Nephron progenitor cell (in vitro differentiated cells): ENCODE measurements around the gene TRAF3IP3.

Experiments
- DNase-seq: peaks from one replicate; pipeline ENCODE4 v3.0.0; 2021
- H3K27ac Mint-ChIP-seq: 2 replicates; pipeline ENCODE4 v1.8.0; 2021; ENCODE audit warnings: mild to moderate bottlenecking, moderate library complexity, mixed read lengths
- H3K27me3 Mint-ChIP-seq: 2 replicates; pipeline ENCODE4 v1.8.0; 2021; ENCODE audit warnings: mild to moderate bottlenecking, low read depth, mixed read lengths; ENCODE audit not compliant: poor library complexity
- H3K36me3 Mint-ChIP-seq: 2 replicates; pipeline ENCODE4 v1.8.0; 2021; ENCODE audit warnings: low read depth, mixed read lengths
- H3K4me1 Mint-ChIP-seq: 2 replicates; pipeline ENCODE4 v1.8.0; 2021; ENCODE audit warnings: mixed read lengths
- H3K4me3 Mint-ChIP-seq: 2 replicates; pipeline ENCODE4 v1.8.0; 2021; ENCODE audit warnings: mild to moderate bottlenecking, moderate library complexity, mixed read lengths
- H3K9me3 Mint-ChIP-seq: 2 replicates; pipeline ENCODE4 v1.8.0; 2021; ENCODE audit warnings: mild to moderate bottlenecking, moderate library complexity, mixed read lengths
- TF ChIP-seq, protein P1 (sequence below): fragments of 200-600 bp; sonication (generic); IDR thresholded peaks from 2 replicates; pipeline ENCODE4 v1.5.0; 2021; ENCODE audit warnings: antibody characterized with exemption

The TRAF3IP3 gene

DNA sequence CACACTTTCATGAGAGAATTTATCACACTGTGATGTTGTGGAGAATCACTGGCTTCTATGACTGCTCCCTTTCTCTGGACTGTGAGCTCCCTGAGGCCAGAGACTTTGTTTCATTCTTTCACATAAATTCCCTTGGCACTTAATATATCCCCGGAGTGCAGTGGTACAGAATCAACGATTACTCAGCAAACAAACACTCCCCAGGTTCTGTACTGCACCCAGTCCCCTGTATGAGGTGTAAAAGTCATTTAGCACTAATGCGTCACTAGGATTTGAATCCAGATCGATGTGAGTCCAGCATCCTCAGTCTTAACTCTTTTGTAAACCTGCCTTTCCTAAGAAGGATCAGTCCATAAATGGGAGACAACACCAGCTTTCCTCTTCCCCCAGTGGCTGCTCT, 65.1 kb downstream of the TRAF3IP3 start:
- Mint-ChIP-seq H3K27me3 (peaks cover 36% of the 10 kb centered on the region), H3K4me3 (no peak overlapping the region)

DNA sequence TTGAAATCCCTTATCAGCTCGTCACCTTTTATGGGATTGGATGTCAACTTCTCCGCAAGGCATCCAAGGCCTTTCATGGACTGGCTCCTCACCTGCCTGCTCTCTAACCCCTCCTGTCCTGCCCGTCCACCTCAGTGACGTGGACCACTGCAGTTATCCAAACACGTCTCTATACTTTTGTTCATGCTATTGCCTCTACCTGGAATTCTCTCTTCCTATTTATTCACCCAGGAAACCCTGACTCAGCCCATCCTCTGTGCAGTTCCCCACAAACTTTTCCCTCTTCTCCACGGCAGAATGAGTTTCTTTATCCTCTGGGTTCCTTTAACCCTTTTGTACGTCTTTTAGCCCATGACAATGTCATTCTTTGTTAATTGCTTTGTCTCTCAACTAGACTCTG, 66.9 kb downstream of the TRAF3IP3 start:
- DNase-seq = no peak
- H3K27me3 Mint-ChIP-seq = peaks cover 38% of the 10 kb centered on the region
- no peak overlapping the region for H3K4me3 Mint-ChIP-seq
- TF ChIP-seq, protein P1, sequence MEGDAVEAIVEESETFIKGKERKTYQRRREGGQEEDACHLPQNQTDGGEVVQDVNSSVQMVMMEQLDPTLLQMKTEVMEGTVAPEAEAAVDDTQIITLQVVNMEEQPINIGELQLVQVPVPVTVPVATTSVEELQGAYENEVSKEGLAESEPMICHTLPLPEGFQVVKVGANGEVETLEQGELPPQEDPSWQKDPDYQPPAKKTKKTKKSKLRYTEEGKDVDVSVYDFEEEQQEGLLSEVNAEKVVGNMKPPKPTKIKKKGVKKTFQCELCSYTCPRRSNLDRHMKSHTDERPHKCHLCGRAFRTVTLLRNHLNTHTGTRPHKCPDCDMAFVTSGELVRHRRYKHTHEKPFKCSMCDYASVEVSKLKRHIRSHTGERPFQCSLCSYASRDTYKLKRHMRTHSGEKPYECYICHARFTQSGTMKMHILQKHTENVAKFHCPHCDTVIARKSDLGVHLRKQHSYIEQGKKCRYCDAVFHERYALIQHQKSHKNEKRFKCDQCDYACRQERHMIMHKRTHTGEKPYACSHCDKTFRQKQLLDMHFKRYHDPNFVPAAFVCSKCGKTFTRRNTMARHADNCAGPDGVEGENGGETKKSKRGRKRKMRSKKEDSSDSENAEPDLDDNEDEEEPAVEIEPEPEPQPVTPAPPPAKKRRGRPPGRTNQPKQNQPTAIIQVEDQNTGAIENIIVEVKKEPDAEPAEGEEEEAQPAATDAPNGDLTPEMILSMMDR = no peak
- no peak overlapping the region for H3K27ac Mint-ChIP-seq
- peaks cover 3% of the 10 kb centered on the region for H3K9me3 Mint-ChIP-seq
- peaks cover 10% of the 10 kb centered on the region for H3K4me1 Mint-ChIP-seq
- peaks cover 4% of the 10 kb centered on the region for H3K36me3 Mint-ChIP-seq

More for the DNA sequence above, 65.1 kb downstream of the TRAF3IP3 start:
- Mint-ChIP-seq H3K36me3 (no peaks in the 10 kb centered on the region), H3K4me1 (peaks cover 14% of the 10 kb centered on the region), H3K9me3 (no peaks in the 10 kb centered on the region), H3K27ac (no peak overlapping the region)
- no peak for DNase-seq
- TF ChIP-seq, protein P1 = no peak

DNA sequence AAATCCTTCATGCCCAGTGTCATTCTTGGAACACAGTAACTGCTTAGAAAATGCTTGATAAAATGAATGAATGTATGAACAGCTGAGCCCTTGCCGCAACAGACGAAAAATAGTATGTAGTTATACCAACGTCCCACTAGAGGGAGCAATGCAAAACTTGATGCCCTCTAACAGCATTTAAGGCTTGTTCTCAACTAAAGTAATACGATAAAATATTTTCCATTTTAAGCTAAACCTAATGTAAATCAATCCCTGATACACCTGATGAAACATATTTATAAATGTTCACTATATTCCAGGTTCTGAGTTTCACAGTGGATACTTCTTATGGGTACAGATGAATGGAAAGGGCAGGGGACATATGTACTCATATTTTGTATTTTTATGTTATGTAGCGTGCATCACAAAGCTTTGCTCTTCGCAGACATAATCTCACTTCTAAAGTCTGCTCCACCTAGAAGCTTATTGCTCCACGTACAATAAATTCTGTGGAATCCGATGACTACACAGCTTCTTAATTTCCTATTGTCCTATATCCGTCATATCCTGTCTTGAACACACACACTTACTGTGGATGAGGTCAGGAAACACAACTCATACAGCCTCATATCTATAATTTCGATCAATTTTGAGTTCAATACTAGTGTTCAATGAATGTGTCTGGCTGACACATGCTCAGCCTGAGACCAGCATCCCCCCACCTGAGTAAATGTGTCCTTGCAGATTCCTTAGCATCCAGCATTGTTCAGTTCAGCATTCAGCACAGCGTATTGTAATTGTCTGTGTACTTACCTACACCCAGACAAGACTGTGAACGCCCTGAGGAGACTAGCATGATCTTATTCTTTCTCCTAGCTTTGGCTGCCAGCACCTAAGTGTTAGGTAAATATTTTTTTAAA, 67.5 kb downstream of the TRAF3IP3 start:
- H3K4me3 Mint-ChIP-seq = no peak overlapping the region
- H3K27ac Mint-ChIP-seq = no peak overlapping the region
- TF ChIP-seq, protein P1 = peak; percentile 76
- H3K4me1 Mint-ChIP-seq = peaks cover 16% of the 10 kb centered on the region
- peaks cover 34% of the 10 kb centered on the region for H3K27me3 Mint-ChIP-seq
- H3K36me3 Mint-ChIP-seq = peaks cover 5% of the 10 kb centered on the region
- peaks cover 4% of the 10 kb centered on the region for H3K9me3 Mint-ChIP-seq
- DNase-seq = no peak

DNA sequence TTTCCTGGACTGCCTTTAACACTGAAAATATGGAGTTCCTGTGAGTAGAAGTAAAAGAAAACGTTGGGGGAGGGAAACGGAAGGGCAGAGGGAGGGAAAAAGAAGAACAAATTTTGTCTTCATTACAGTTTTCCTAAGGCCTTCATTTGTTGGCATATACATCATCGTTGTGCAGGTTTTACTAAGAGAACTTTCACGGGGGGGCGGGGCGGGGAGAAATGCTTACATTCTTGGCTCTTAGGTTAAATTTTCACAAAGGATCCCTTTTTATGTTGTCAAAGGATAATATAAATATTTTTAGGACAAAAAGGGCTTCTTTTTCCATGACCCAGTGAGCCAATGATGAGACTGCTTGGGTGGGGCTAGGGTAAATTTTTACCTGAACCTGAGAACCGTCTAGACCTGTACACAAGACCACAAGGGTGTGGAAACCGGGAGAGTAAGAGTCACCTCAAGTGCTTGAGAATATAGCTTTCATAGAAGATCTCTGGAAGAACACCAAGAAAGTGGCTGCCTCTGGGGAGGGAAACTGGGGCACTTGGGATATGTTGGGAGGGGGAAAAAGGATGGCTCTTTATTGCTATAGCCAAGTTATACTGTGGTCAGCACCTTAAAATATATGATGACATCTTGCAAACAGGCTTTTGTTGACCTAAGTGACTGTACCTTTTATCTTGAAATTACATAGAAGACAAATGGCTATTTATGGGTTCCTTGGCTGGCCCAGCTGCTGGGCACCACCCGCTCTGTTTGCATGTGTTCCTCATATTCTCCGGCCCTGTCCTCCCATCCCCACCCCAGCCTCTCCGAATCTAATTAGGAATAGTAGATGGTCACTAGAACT, 70.0 kb downstream of the TRAF3IP3 start:
- H3K27me3 Mint-ChIP-seq = peaks cover 28% of the 10 kb centered on the region
- TF ChIP-seq, protein P1 = no peak
- no peak overlapping the region for H3K27ac Mint-ChIP-seq
- peaks cover 31% of the 10 kb centered on the region for H3K4me1 Mint-ChIP-seq
- no peak overlapping the region for H3K4me3 Mint-ChIP-seq
- peaks cover 8% of the 10 kb centered on the region for H3K36me3 Mint-ChIP-seq
- peaks cover 4% of the 10 kb centered on the region for H3K9me3 Mint-ChIP-seq
- DNase-seq = no peak

DNA sequence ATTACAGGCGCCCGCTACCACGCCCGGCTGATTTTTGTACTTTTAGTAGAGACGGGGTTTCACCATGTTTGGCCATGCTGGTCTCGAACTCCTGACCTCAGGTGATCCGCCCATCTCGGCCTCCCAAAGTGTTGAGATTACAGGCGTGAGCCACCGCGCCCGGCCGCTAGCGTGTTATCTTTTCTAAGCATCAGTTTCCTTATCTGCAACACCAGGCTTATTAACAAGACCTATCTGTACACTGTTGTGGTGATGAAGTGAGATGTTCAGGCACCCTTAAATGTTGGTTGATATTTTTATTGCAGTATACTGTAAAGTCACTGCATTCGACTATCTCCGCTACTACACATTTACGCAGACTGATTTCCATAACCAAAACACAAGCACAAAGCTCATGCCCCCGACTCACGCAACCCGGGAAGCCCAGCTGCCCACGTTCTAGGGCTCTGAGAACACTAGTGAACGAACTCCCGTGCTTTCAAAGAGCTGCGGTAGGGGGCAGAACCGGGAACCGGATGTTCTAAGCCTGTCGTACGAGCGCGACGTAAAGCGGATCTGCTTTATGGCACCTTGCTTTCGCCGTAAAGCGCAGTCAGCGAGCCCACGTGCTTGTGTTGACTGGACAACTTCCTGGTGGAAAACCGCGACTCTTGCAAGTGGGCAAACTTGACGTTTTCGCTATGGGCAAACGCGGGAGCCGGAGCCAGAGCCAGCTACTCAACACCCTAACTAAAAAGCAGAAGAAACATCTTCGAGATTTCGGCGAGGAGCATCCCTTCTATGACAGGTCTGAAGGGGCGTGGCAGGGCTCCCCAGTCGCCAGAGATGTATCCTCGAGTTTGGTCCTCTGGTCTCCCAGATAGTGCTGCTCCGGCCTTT, 71.8 kb downstream of the TRAF3IP3 start, which contains the start of gene UTP25:
Gene UTP25 (plus strand): TSS at position 589 of the 879 bp plus-strand sequence. CDS start 92 bp downstream, at position 681.
- peak; percentile 87 for DNase-seq
- H3K27me3 Mint-ChIP-seq = peaks cover 17% of the 10 kb centered on the region
- peaks cover 23% of the 10 kb centered on the region for H3K36me3 Mint-ChIP-seq
- peaks cover 30% of the 10 kb centered on the region for H3K4me1 Mint-ChIP-seq
- H3K27ac Mint-ChIP-seq = peak within 1 kb of the TSS; percentile 89
- H3K4me3 Mint-ChIP-seq = peak within 1 kb of the TSS; percentile 96
- peaks cover 4% of the 10 kb centered on the region for H3K9me3 Mint-ChIP-seq
- TF ChIP-seq, protein P1 = peak; percentile 50
